NCI-H1694 treated with DMSO at 0.1 percent for 48 hours (cell line): ENCODE measurements around the gene FPR2.
A peak's percentile ranks its signal among the peaks of the same experiment; 100 is the strongest.
"Not testable (repeated sequence)": the region's sequence is repeated elsewhere in the genome, so short reads cannot be mapped to it uniquely, and the experiment has no call there.

ENCODE experiments used
- DNase-seq: peaks from one replicate; lab custom pipeline; 2025; lab: John Stamatoyannopoulos, UW

The FPR2 gene

GRCh38 chr19:51739466-51740213 is 21.3 kb upstream of the FPR2 start:
- no peak for DNase-seq

- no peak for DNase-seq
These were observed 20.6 kb upstream of the FPR2 start for GRCh38 chr19:51740356-51740755.

GRCh38 chr19:51742789-51743188 is 18.2 kb upstream of the FPR2 start:
- no peak for DNase-seq

GRCh38 chr19:51743405-51743804 is 17.6 kb upstream of the FPR2 start:
- DNase-seq, result no peak

GRCh38 chr19:51746731-51747130 is 14.2 kb upstream of the FPR2 start:
- DNase-seq, result no peak

GRCh38 chr19:51749979-51750378 is 11.0 kb upstream of the FPR2 start:
- DNase-seq, result no peak

- no peak for DNase-seq
These were observed 10.4 kb upstream of the FPR2 start for GRCh38 chr19:51750400-51751094.

GRCh38 chr19:51751655-51752054 is 9.3 kb upstream of the FPR2 start, which contains the start of gene FPR1:
FPR1 (minus strand) TSS chr19:51751878; CDS start chr19:51746994, 4,884 bp downstream.
- DNase-seq, result no peak

- DNase-seq, result no peak
These were observed 6.9 kb upstream of the FPR2 start for GRCh38 chr19:51754109-51754508.

GRCh38 chr19:51754770-51755169 is 6.2 kb upstream of the FPR2 start:
- DNase-seq, result no peak

- DNase-seq, result no peak
These were observed 5.4 kb upstream of the FPR2 start for GRCh38 chr19:51755571-51755970.

- no peak for DNase-seq
These were observed 716 bp downstream of the FPR2 start for GRCh38 chr19:51761696-51762095.

- DNase-seq, result no peak
These were observed 4.1 kb downstream of the FPR2 start for GRCh38 chr19:51765086-51765485.

GRCh38 chr19:51766461-51766860 is 5.5 kb downstream of the FPR2 start:
- DNase-seq, result no peak

GRCh38 chr19:51771376-51772130 is 10.6 kb downstream of the FPR2 start:
- DNase-seq, result no peak

- DNase-seq, result no peak
These were observed 12.0 kb downstream of the FPR2 start for GRCh38 chr19:51772977-51773376.

GRCh38 chr19:51776561-51776960 is 15.6 kb downstream of the FPR2 start:
- not testable (repeated sequence) for DNase-seq

- peak; percentile 59 for DNase-seq
These were observed 16.8 kb downstream of the FPR2 start for GRCh38 chr19:51777570-51778462.

- DNase-seq, result no peak
These were observed 18.2 kb downstream of the FPR2 start for GRCh38 chr19:51779181-51779580.

GRCh38 chr19:51779703-51780102 is 18.7 kb downstream of the FPR2 start:
- no peak for DNase-seq

GRCh38 chr19:51780270-51780669 is 19.3 kb downstream of the FPR2 start:
- DNase-seq, result no peak

- no peak for DNase-seq
These were observed 21.0 kb downstream of the FPR2 start for GRCh38 chr19:51781999-51782398.
